Kidney glomerular epithelial cell (primary cell): Measurements from ENCODE around the gene PPFIBP2.
A peak's percentile ranks its signal among the peaks of the same experiment; 100 is the strongest.

Experiments used
- DNase-seq: peaks from one replicate; lab custom pipeline; 2025; lab: John Stamatoyannopoulos, UW

The PPFIBP2 gene

GRCh38 chr11:7667460-7667859 is 153.7 kb downstream of the PPFIBP2 start:
- DNase-seq, result peak; percentile 64

GRCh38 chr11:7668464-7668863 is 154.7 kb downstream of the PPFIBP2 start:
- no peak for DNase-seq

- DNase-seq, result peak; percentile 15
Observed at GRCh38 chr11:7668911-7669310, 155.1 kb downstream of the PPFIBP2 start.

GRCh38 chr11:7670641-7671040 is 156.8 kb downstream of the PPFIBP2 start:
- no peak for DNase-seq

GRCh38 chr11:7671347-7672215 is 157.8 kb downstream of the PPFIBP2 start:
- no peak for DNase-seq

GRCh38 chr11:7672276-7672959 is 158.6 kb downstream of the PPFIBP2 start:
- DNase-seq, result no peak

GRCh38 chr11:7672960-7673723 is 159.3 kb downstream of the PPFIBP2 start, which contains the start of gene CYB5R2:
Gene CYB5R2 (minus strand): TSS chr11:7673500. CDS start chr11:7672825, 675 bp downstream.
- DNase-seq, result no peak

GRCh38 chr11:7673724-7674434 is 160.1 kb downstream of the PPFIBP2 start:
- no peak for DNase-seq

- no peak for DNase-seq
Observed at GRCh38 chr11:7675631-7676030, 161.8 kb downstream of the PPFIBP2 start.

GRCh38 chr11:7677071-7677470 is 163.3 kb downstream of the PPFIBP2 start:
- DNase-seq, result no peak

GRCh38 chr11:7677796-7678201 is 164.0 kb downstream of the PPFIBP2 start:
- no peak for DNase-seq

- DNase-seq, result no peak
Observed at GRCh38 chr11:7683571-7683970, 169.8 kb downstream of the PPFIBP2 start.

GRCh38 chr11:7686761-7687160 is 173.0 kb downstream of the PPFIBP2 start:
- DNase-seq, result no peak

- no peak for DNase-seq
Observed at GRCh38 chr11:7687386-7687785, 173.6 kb downstream of the PPFIBP2 start.

GRCh38 chr11:7688238-7688826 is 174.5 kb downstream of the PPFIBP2 start:
- peak; percentile 3 for DNase-seq

- no peak for DNase-seq
Observed at GRCh38 chr11:7689239-7689638, 175.4 kb downstream of the PPFIBP2 start.

- no peak for DNase-seq
Observed at GRCh38 chr11:7690648-7691047, 176.8 kb downstream of the PPFIBP2 start.

- no peak for DNase-seq
Observed at GRCh38 chr11:7691759-7692350, 178.1 kb downstream of the PPFIBP2 start.

GRCh38 chr11:7692426-7692825 is 178.6 kb downstream of the PPFIBP2 start:
- DNase-seq, result no peak

GRCh38 chr11:7694235-7694634 is 180.4 kb downstream of the PPFIBP2 start:
- DNase-seq, result no peak

GRCh38 chr11:7696424-7696823 is 182.6 kb downstream of the PPFIBP2 start:
- DNase-seq, result no peak
